ENCODE measurements around the gene CHCHD4.

Gene CHCHD4

DNA sequence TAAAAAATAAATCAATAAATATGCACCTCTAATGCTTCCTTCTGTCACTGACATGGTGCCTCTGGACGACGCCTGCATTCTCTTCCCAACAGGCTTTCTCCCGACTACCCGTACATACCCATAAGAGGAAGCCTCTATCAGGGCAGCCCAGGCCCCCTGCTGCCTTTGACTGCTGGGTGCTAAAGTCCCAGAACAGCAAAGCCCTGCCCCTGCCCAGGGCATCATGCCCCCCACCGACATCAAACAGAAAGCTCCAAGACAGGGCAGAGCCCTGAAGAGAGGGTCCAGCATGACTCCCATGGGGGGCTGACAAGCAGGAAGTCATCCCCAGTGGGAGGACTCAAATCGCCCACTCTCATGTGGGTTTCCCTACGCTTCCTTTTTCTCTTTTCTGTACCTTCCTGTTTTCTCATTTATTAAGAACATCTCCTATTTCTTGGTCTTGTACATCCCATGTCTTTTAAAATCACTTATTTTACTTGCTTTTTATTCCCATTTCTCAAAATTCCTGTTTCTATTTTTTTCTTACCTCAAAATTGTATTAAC is 30.3 kb upstream of the CHCHD4 start:
- Histone ChIP-seq H3K4me1 (ENCODE audit: insufficient read depth, low read length) (no peaks in the 10 kb centered on the region), H3K27me3 (ENCODE audit: insufficient read depth, low read length) (no peaks in the 10 kb centered on the region), H3K36me3 (ENCODE audit: insufficient read depth, low read length) (peaks cover 88% of the 10 kb centered on the region), H2AFZ (ENCODE audit: low read depth, low read length) (no peak overlapping the region), H3K4me3 (ENCODE audit: low read length) (no peak overlapping the region), H3K9me3 (ENCODE audit: low read length) (no peaks in the 10 kb centered on the region)

DNA sequence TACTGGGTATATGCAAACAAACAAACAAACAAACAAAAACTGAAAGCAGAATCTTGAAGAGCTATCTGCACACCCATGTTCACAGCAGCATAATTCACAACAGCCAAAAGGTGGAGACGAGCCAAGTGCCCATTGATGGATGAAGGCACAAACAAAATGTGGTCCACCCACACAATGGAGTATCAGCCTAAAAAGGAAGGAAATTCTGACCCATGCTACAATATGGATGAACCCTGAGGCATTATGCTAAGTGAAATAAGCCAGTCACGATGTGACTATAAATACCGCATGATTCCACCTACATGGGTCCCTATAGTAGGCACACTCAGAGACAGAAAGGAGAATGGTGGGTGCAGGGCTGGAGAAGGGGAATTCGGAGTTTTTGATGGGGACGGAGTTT is 29.6 kb upstream of the CHCHD4 start:
- Histone ChIP-seq H3K27me3 (ENCODE audit: insufficient read depth, low read length) (no peaks in the 10 kb centered on the region), H3K4me1 (ENCODE audit: insufficient read depth, low read length) (no peaks in the 10 kb centered on the region), H2AFZ (ENCODE audit: low read depth, low read length) (no peak overlapping the region), H3K4me3 (ENCODE audit: low read length) (no peak overlapping the region), H3K9me3 (ENCODE audit: low read length) (no peaks in the 10 kb centered on the region), H3K36me3 (ENCODE audit: insufficient read depth, low read length) (peaks cover 82% of the 10 kb centered on the region)

DNA sequence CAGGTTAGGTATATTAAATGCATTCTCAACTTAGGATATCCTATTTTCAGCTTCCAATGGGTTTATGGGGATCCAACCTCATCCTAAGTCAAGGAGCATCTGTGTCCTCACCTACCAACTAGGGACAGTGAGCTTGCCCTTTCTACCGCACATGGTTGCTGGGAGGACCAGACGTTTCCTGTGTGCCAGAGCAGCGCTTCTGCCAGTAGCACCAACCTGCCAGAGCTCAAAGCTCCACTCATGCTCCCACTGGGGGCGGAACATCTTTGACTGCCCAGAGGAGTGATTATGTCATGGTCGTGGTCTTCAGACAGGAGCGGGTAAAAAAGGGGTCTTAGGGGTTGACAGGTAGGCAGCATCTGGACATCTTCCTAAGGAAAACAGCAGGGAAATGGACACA is 29.0 kb upstream of the CHCHD4 start:
- Histone ChIP-seq H3K9me3 (ENCODE audit: low read length) (no peaks in the 10 kb centered on the region), H3K27me3 (ENCODE audit: insufficient read depth, low read length) (no peaks in the 10 kb centered on the region), H3K4me1 (ENCODE audit: insufficient read depth, low read length) (no peaks in the 10 kb centered on the region), H3K4me3 (ENCODE audit: low read length) (no peak overlapping the region), H2AFZ (ENCODE audit: low read depth, low read length) (no peak overlapping the region), H3K36me3 (ENCODE audit: insufficient read depth, low read length) (peaks cover 78% of the 10 kb centered on the region)

DNA sequence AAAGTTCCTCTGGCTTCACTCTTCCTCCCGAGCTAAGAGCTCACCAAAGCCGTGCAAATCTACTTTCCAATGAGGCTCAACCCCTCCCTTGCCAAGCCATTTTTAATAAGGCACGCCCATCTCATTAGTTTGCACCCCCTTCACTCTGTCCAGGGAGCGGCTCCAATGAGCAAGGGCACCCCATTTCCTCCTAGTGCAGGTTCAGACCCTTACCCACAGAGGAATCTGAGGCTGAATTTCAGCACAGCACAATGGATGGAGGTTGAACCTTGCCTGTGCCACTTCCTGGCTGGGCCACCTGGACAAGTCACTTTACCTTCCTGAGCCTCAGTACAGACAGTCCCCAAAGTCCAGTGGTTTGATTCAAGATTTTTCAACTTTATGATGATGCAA is 28.3 kb upstream of the CHCHD4 start:
- no peaks in the 10 kb centered on the region for H3K9me3 ChIP-seq (ENCODE audit: low read length)
- no peak overlapping the region for H2AFZ ChIP-seq (ENCODE audit: low read depth, low read length)
- no peaks in the 10 kb centered on the region for H3K4me1 ChIP-seq (ENCODE audit: insufficient read depth, low read length)
- no peak overlapping the region for H3K4me3 ChIP-seq (ENCODE audit: low read length)
- H3K36me3 ChIP-seq (ENCODE audit: insufficient read depth, low read length) = peaks cover 76% of the 10 kb centered on the region
- no peaks in the 10 kb centered on the region for H3K27me3 ChIP-seq (ENCODE audit: insufficient read depth, low read length)

DNA sequence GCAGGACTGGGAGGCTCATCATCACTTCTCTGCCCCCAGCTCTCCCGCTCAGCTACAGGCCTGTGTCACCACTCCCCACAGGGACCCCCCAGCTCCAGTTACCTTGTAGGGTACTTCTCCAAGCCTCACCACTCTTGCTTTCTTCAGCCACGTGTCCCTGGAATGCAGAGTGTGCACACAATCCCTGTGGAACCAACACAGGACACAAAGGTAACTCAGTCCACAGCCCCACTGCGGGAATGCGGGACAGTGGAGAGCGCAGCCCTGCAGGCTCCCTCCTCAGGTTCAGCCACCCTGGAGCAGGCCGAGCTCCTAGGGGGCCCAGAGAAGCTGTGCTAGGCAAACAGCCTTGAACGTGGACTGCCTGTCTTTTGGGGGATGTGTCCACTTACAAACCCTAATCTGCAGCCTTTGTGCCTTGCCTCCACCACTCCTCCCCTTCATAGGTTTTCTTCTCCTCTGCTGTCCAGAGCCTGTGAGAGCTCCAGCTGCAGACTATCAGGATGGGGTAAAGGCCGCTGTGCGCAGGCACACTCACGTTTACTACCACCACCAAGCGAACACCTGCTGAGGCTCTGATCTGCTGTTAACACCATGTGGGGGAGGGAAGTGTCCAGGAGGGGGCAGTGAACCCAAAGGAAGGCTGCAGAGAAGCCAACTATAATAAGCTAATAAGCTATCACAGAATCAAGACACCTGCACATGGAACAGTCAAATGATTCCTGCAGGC is 27.7 kb upstream of the CHCHD4 start:
- H3K9me3 ChIP-seq (ENCODE audit: low read length) = no peaks in the 10 kb centered on the region
- H2AFZ ChIP-seq (ENCODE audit: low read depth, low read length) = no peak overlapping the region
- peaks cover 75% of the 10 kb centered on the region for H3K36me3 ChIP-seq (ENCODE audit: insufficient read depth, low read length)
- no peak overlapping the region for H3K4me3 ChIP-seq (ENCODE audit: low read length)
- no peaks in the 10 kb centered on the region for H3K4me1 ChIP-seq (ENCODE audit: insufficient read depth, low read length)
- H3K27me3 ChIP-seq (ENCODE audit: insufficient read depth, low read length) = no peaks in the 10 kb centered on the region

DNA sequence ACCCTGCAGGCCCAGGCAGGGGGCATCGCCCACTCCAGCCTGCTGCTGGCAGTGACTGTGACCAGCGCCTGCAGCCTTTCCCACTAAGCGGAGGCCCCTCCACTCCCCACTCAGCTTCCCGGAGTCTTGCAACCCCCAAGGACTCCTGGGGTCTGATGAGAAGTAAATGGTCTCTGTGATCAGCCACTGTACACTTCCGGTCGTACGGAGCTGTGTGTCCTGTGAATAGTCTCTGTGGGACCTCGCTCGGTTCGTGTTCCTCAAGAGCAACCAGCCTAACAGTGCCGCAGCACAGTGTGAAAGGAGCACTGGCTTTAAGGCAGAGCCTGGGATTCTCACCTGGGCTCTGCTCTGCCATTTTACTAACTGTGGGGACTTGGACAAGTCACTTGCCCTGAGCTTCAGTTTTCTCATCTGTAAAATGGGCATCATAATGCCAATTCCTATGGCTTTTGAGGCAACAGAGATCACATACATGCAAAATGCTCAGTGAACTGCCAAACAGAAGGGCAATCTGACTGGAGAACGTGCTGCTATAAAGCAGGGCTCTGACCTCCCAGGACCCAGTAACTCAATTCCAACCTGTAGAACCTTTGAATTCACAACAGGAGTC is 26.9 kb upstream of the CHCHD4 start:
- Histone ChIP-seq H3K27me3 (ENCODE audit: insufficient read depth, low read length) (no peaks in the 10 kb centered on the region), H3K36me3 (ENCODE audit: insufficient read depth, low read length) (peaks cover 75% of the 10 kb centered on the region), H3K4me1 (ENCODE audit: insufficient read depth, low read length) (no peaks in the 10 kb centered on the region), H3K4me3 (ENCODE audit: low read length) (no peak overlapping the region), H3K9me3 (ENCODE audit: low read length) (no peaks in the 10 kb centered on the region), H2AFZ (ENCODE audit: low read depth, low read length) (no peak overlapping the region)

DNA sequence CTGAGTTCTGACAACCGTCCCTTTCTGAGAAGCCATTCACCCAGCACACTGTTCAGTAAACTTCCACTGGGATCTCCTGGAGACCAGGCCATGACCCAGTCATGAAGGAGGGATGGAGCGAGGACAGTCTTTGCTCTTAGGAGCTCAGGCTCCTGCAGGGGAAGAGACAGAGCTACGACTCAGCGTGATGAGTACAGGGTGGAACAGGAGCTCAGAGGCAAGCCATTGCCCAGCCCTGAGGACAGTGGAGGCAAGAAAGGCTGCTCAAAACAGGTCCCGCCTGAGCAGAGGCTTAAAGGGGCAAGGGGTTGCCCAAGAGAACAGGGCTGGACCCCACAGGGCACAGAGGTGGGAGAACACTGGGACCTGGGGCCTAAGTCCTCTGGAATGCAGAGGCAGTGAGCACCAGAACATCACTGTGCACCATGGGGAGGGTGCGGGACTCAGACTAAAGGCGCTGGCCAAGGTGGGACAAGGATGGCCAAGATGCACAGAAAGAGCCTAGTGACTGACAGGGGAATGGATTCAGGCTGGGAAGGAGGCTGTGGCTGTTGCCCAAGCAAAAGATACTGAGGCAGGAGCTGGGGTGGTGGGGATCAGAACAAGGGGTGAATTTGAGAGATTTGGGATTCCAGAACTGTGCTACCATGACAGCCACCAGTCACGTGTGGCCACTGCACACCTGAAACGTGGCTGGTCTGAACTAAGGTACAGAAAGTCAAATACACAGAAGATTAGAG is 26.0 kb upstream of the CHCHD4 start:
- H3K4me1 ChIP-seq (ENCODE audit: insufficient read depth, low read length) = no peaks in the 10 kb centered on the region
- H2AFZ ChIP-seq (ENCODE audit: low read depth, low read length) = no peak overlapping the region
- H3K27me3 ChIP-seq (ENCODE audit: insufficient read depth, low read length) = no peaks in the 10 kb centered on the region
- no peak overlapping the region for H3K4me3 ChIP-seq (ENCODE audit: low read length)
- H3K9me3 ChIP-seq (ENCODE audit: low read length) = no peaks in the 10 kb centered on the region
- H3K36me3 ChIP-seq (ENCODE audit: insufficient read depth, low read length) = peaks cover 75% of the 10 kb centered on the region

DNA sequence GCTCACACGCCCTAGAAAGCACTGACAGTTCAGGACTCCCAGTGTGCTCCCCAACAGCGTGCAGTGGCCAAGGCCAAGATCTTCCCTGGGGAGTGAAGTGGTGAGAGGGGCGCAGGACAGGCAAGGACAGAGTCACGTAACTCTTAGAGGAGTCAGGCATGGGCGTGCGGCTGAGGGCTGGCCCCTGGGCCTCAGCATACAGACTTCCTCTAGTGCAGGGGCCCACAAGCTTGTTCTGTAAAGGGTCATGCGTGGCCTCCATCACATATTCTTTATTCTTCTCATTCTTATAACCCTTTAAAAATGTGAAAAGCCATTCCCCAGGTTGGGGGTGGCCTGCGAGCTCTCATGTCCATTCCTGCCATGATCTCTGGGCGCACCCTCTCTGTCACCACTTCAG is 25.4 kb upstream of the CHCHD4 start:
- Histone ChIP-seq H3K4me3 (ENCODE audit: low read length) (no peak overlapping the region), H3K4me1 (ENCODE audit: insufficient read depth, low read length) (peaks cover 4% of the 10 kb centered on the region), H2AFZ (ENCODE audit: low read depth, low read length) (no peak overlapping the region), H3K36me3 (ENCODE audit: insufficient read depth, low read length) (peaks cover 80% of the 10 kb centered on the region), H3K9me3 (ENCODE audit: low read length) (no peaks in the 10 kb centered on the region), H3K27me3 (ENCODE audit: insufficient read depth, low read length) (no peaks in the 10 kb centered on the region)

DNA sequence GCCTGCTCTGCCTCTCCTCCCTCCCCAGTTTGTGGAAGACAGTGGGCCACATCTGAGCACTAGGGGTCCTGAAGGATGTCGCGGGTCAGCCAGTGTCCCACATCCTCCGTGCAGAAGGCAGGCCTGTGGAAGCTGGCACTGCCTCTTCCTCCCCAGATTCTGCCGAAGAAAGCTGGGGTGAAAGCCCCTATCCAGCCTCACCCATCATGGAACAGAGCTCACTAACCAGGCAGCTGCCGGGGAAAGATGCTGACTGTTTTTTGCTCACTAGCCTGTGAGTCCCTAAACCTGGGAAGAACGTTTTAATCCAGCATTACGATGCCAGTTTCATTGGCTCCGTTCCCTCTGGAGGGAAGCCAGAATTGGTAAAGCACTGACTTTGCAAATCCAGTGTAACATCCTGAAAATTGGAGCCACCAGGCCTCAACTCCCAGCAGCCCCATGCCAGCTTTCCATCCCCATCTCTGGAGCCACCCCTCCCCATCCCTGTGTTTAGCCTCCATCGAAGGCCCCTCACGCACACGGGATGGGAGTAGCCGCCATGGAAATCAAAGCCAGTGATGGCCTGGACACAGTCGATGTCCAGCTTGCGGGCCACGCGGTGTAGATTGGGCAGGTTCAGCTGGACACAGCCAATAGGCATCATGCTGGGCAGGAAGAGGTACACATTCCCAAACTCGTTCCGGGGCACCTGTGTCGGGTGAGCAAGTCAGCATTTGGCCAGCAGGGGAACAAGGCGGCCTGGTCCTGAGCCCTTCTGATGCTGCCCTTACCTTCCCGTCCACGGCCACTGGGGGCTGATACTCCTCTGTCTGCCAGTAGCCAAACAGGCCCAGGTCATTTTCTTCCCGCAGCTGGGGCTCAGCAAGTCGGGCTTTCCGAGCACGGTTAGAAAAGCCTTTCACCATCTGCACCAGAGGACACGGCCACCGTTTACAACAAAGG is 23.6 kb upstream of the CHCHD4 start:
- peaks cover 18% of the 10 kb centered on the region for H3K4me1 ChIP-seq (ENCODE audit: insufficient read depth, low read length)
- no peaks in the 10 kb centered on the region for H3K9me3 ChIP-seq (ENCODE audit: low read length)
- no peak overlapping the region for H2AFZ ChIP-seq (ENCODE audit: low read depth, low read length)
- H3K36me3 ChIP-seq (ENCODE audit: insufficient read depth, low read length) = peaks cover 68% of the 10 kb centered on the region
- no peak overlapping the region for H3K4me3 ChIP-seq (ENCODE audit: low read length)
- no peaks in the 10 kb centered on the region for H3K27me3 ChIP-seq (ENCODE audit: insufficient read depth, low read length)

DNA sequence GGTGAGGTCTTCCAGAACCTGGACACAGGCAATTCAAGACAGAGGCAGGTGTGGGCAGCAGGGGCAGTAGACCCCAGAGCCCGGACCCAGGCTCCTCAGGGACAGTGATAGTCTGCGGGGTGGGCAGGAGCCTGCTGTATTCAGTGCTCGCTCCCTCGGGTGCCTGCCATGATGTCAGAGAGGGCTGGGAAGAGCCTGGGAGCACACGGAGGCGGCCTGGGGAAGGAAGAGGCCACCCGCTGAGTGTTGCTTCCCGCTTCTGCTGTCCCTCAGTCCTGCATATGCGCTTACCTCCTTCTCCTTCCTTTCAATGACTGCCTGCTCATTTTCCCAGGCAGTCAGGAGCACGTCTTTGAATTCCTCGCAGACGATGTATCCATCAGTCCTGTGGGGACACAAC is 22.9 kb upstream of the CHCHD4 start:
- Histone ChIP-seq H3K4me3 (ENCODE audit: low read length) (no peak overlapping the region), H2AFZ (ENCODE audit: low read depth, low read length) (no peak overlapping the region), H3K4me1 (ENCODE audit: insufficient read depth, low read length) (peaks cover 18% of the 10 kb centered on the region), H3K27me3 (ENCODE audit: insufficient read depth, low read length) (no peaks in the 10 kb centered on the region), H3K36me3 (ENCODE audit: insufficient read depth, low read length) (peaks cover 62% of the 10 kb centered on the region), H3K9me3 (ENCODE audit: low read length) (no peaks in the 10 kb centered on the region)

DNA sequence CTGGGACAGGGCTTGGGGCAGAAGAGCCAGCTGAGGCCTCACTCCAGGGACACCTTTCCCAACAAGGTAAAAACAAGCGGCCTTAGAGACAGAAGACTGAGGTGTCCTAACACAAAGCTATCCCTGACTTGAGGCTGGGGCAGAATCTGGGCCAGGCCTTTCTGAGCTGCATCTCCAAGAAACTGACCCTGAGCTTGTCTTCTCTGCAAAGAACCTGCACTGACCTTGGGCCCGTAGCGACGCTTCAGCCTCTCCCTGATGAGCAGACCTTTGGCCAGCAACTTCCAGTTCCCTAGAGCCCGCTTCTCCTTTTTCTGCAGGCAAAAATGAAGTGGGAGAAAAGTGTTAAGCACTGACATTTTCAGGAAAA is 22.4 kb upstream of the CHCHD4 start:
- Histone ChIP-seq H3K27me3 (ENCODE audit: insufficient read depth, low read length) (no peaks in the 10 kb centered on the region), H3K36me3 (ENCODE audit: insufficient read depth, low read length) (peaks cover 61% of the 10 kb centered on the region), H2AFZ (ENCODE audit: low read depth, low read length) (no peak overlapping the region), H3K4me3 (ENCODE audit: low read length) (no peak overlapping the region), H3K9me3 (ENCODE audit: low read length) (no peaks in the 10 kb centered on the region), H3K4me1 (ENCODE audit: insufficient read depth, low read length) (peaks cover 18% of the 10 kb centered on the region)

DNA sequence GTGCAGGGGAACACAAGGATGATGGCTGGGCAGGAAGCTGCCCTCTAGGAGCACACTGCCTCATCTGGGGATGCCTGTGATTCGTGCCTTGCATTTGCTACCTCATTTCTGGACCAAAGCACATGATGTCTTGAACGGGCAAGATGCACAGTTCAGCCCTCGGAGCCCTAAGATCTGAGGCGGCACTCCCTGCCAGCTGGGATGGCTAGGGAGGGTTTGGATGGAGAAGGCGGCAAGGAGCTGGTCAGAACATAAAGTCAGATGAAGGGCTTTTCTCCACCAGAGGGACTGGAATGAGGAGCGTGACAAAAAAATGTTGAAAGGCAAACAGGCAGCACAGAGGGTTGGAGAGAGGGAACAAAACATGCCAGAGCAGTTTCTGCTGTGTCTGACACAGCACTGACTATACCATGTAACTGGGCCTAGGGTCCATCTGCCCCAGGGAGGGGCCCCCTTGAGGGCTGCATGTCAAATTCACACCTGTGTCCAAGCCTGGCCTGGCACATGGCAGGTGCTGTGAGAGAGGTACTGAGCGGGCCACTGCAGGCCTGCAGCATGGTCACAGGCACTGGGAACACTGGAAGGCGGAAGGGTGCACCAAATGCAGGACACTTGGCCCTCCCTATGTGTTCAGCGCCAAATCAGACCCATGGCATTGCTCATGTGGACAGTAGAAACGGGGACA is 21.9 kb upstream of the CHCHD4 start:
- no peaks in the 10 kb centered on the region for H3K9me3 ChIP-seq (ENCODE audit: low read length)
- H3K27me3 ChIP-seq (ENCODE audit: insufficient read depth, low read length) = no peaks in the 10 kb centered on the region
- no peak overlapping the region for H2AFZ ChIP-seq (ENCODE audit: low read depth, low read length)
- peaks cover 18% of the 10 kb centered on the region for H3K4me1 ChIP-seq (ENCODE audit: insufficient read depth, low read length)
- peaks cover 61% of the 10 kb centered on the region for H3K36me3 ChIP-seq (ENCODE audit: insufficient read depth, low read length)
- H3K4me3 ChIP-seq (ENCODE audit: low read length) = no peak overlapping the region
